Duodenal mucosa (tissue), 2 donors: ENCODE results near the gene ZNF304.
A peak's percentile ranks its signal among the peaks of the same experiment; 100 is the strongest.

Experiments
- H3K27ac ChIP-seq: one replicate; pipeline ENCODE4 v1.7.0; 2013; ENCODE audit warnings: low read depth, low read length
- H3K27me3 ChIP-seq, 2 donors: one replicate each; pipeline ENCODE4 v1.7.0; 2013; ENCODE audit warnings: low read length in 2 of 2, control low read depth in 1 of 2; ENCODE audit not compliant: insufficient read depth in 2 of 2, control insufficient read depth in 1 of 2
- H3K36me3 ChIP-seq, 2 donors: one replicate each; pipeline ENCODE4 v1.7.0; 2013; ENCODE audit warnings: low read length in 2 of 2, control low read depth in 1 of 2; ENCODE audit not compliant: insufficient read depth in 2 of 2, control insufficient read depth in 1 of 2
- H3K4me1 ChIP-seq, 2 donors: one replicate each; pipeline ENCODE4 v1.7.0; 2013; ENCODE audit warnings: low read length in 2 of 2, control low read depth in 1 of 2; ENCODE audit not compliant: insufficient read depth in 2 of 2, control insufficient read depth in 1 of 2
- H3K4me3 ChIP-seq, 2 donors: one replicate each; pipeline ENCODE4 v1.7.0; 2013; ENCODE audit warnings: low read length in 2 of 2, low read depth in 1 of 2
- H3K9ac ChIP-seq, 2 donors: one replicate each; pipeline ENCODE4 v1.7.0; 2013; ENCODE audit warnings: low read length in 2 of 2, low read depth in 1 of 2
- H3K9me3 ChIP-seq, 2 donors: one replicate each; pipeline ENCODE4 v1.7.0; 2013; ENCODE audit warnings: low read length in 2 of 2, control low read depth in 1 of 2; ENCODE audit not compliant: control insufficient read depth in 1 of 2

Gene ZNF304

DNA sequence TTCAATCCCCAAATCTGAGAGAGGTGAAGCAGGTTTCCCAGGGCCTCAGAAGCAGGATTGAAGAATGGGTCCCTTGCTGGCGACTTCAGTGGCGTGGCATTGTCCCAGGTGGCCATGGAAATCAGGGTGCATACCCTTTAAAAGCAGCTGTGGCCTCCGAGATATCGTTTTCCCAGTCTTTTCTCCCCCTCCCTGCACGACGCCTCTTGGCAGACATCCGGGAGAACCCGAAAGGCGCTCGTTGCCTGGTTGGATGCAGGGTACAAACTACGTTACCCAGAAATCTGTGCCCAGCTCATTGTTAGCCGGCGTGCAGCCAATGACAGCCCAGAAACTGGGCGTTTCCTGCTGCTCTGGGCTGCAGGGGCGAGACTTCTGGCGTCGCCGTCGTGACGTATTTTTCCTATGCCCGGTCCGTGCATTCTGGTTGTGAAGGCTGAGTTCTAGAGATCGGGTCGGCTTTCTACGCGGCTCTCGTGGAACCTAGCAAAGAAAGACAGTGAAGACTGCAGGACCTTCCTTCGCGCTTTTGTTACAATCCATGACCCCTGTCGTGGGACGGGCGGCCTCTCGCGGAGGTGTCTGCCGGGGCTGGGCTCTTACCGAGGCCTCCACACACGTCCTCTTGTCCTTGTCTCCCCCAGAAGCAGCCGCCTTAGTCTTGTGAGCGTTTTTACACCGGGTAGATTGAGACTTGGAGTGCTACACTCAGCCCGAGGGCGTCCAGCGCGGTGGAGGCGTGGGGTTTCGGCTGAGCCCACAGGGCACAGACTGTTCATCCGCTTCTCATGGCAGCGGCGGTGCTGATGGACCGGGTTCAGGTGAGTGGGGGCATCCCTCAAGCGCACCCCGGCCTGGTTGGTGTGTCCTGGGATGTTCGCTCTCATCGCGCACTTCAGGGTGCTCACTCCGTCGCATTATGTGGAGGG is at the start of gene ZNF304:
ZNF304 (plus strand) TSS at position 395 of the 929 bp plus-strand sequence; CDS start at position 789, 394 bp downstream.
- peaks cover 17% of the 10 kb centered on the region in 2 donors for H3K4me1 ChIP-seq
- H3K4me3 ChIP-seq: peak within 1 kb of the TSS; percentile 90 to 99
- peak within 1 kb of the TSS; percentile 89 for H3K9ac ChIP-seq
- H3K9me3 ChIP-seq: peaks cover 22 to 25% of the 10 kb centered on the region in 2 donors
- no peaks in the 10 kb centered on the region for H3K27me3 ChIP-seq
- peak within 1 kb of the TSS; percentile 40 for H3K27ac ChIP-seq
- H3K36me3 ChIP-seq: peaks cover 22 to 31% of the 10 kb centered on the region in 2 donors

- Histone ChIP-seq H3K36me3 (peaks cover 12 to 45% of the 10 kb centered on the region in 2 donors), H3K4me3 (no peak overlapping the region), H3K4me1 (no peaks in the 10 kb centered on the region), H3K9me3 (no peaks in the 10 kb centered on the region), H3K27ac (no peak overlapping the region), H3K27me3 (no peaks in the 10 kb centered on the region), H3K9ac (no peak overlapping the region)
Measured at GRCh38 chr19:57302020-57302465, 49.0 kb upstream of the ZNF304 start.

- Histone ChIP-seq H3K4me3 (no peak overlapping the region), H3K27me3 (no peaks in the 10 kb centered on the region), H3K9ac (no peak overlapping the region), H3K4me1 (no peaks in the 10 kb centered on the region), H3K27ac (no peak overlapping the region), H3K9me3 (no peaks in the 10 kb centered on the region), H3K36me3 (peaks cover 12 to 40% of the 10 kb centered on the region in 2 donors)
Measured at GRCh38 chr19:57302727-57303401, 48.2 kb upstream of the ZNF304 start.

- Histone ChIP-seq H3K4me3 (no peak overlapping the region), H3K27ac (no peak overlapping the region), H3K9me3 (peaks cover 2 to 6% of the 10 kb centered on the region in 2 donors), H3K9ac (no peak overlapping the region), H3K27me3 (no peaks in the 10 kb centered on the region), H3K4me1 (no peaks in the 10 kb centered on the region), H3K36me3 (peaks cover 16 to 31% of the 10 kb centered on the region in 2 donors)
Measured at GRCh38 chr19:57305056-57305455, 46.0 kb upstream of the ZNF304 start.

DNA sequence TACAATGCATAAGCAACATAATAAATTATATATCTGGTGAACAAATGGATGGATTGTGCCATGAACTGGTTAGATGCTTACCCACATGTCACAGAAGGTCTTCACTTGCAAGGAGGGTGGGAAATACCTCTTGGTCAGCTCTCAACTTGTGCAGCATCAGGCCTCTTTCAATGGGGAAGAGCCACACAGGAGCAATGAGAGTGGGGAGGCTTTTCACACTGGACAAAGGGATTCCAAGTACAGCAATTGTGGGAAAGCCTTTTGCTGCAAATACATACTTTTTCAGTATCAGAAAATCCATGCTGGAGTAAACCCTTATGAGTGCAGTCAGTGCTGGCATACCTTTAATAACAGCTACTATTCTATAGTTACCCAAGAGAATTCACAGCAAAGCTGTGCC is 42.6 kb upstream of the ZNF304 start:
- Histone ChIP-seq H3K36me3 (peaks cover 0 to 4% of the 10 kb centered on the region in 2 donors), H3K4me3 (no peak overlapping the region), H3K9me3 (peaks cover 2 to 6% of the 10 kb centered on the region in 2 donors), H3K4me1 (no peaks in the 10 kb centered on the region), H3K27me3 (no peaks in the 10 kb centered on the region), H3K9ac (no peak overlapping the region), H3K27ac (no peak overlapping the region)

GRCh38 chr19:57310792-57311191 is 40.3 kb upstream of the ZNF304 start:
- Histone ChIP-seq H3K27ac (no peak overlapping the region), H3K36me3 (peaks cover 0 to 4% of the 10 kb centered on the region in 2 donors), H3K4me1 (no peaks in the 10 kb centered on the region), H3K4me3 (no peak overlapping the region), H3K9ac (no peak overlapping the region), H3K9me3 (peaks cover 2 to 6% of the 10 kb centered on the region in 2 donors), H3K27me3 (no peaks in the 10 kb centered on the region)

GRCh38 chr19:57314146-57314545 is 36.9 kb upstream of the ZNF304 start:
- no peak overlapping the region for H3K27ac ChIP-seq
- no peak overlapping the region for H3K4me3 ChIP-seq
- peaks cover 0 to 4% of the 10 kb centered on the region in 2 donors for H3K9me3 ChIP-seq
- H3K4me1 ChIP-seq: no peaks in the 10 kb centered on the region
- no peaks in the 10 kb centered on the region for H3K36me3 ChIP-seq
- H3K9ac ChIP-seq: no peak overlapping the region
- H3K27me3 ChIP-seq: no peaks in the 10 kb centered on the region

- Histone ChIP-seq H3K9ac (no peak overlapping the region), H3K27me3 (no peaks in the 10 kb centered on the region), H3K4me3 (no peak overlapping the region), H3K27ac (no peak overlapping the region), H3K36me3 (no peaks in the 10 kb centered on the region), H3K4me1 (peaks cover 13% of the 10 kb centered on the region in 2 donors), H3K9me3 (peaks cover 0 to 4% of the 10 kb centered on the region in 2 donors)
Measured at GRCh38 chr19:57317503-57317902, 33.6 kb upstream of the ZNF304 start.

DNA sequence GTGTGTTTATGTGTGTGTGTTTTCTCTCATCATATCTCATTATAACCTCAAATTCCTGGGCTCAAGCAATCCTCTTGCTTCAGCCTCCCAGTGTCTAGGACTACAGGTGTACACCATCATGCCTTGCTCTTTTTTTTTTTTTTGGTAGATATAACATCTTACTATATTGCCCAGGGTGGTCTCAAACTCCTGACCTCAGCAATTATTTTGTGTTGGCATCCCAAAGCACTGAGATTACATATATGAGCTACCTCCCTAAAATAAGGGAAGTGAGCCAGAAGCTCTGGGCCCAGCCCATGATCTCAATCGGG is 31.2 kb upstream of the ZNF304 start:
- peaks cover 13% of the 10 kb centered on the region in 2 donors for H3K4me1 ChIP-seq
- H3K4me3 ChIP-seq: peak overlapping the region; percentile 72 to 79
- peaks cover 5 to 16% of the 10 kb centered on the region in 2 donors for H3K36me3 ChIP-seq
- H3K9me3 ChIP-seq: peaks cover 0 to 7% of the 10 kb centered on the region in 2 donors
- H3K27me3 ChIP-seq: no peaks in the 10 kb centered on the region
- peak overlapping the region; percentile 67 to 71 for H3K9ac ChIP-seq
- H3K27ac ChIP-seq: peak overlapping the region; percentile 71
